ENCODE data around the gene GNA14. TPM values are rescaled to one million over a fixed set of nuclear protein-coding genes. Genes with fewer than 3 reads are reported as not detected.

The GNA14 gene
- total RNA-seq, 4 donors from 2014 or later = 13.9 to 26.3 (median 19.9) TPM

- no peaks in the 10 kb centered on the region for H3K36me3 ChIP-seq
- H3K9me3 ChIP-seq = no peaks in the 10 kb centered on the region
- WGBS, 2 donors = 92 to 98% methylated on average over 1 of the region's 1 CpG
- no peak for DNase-seq
- no peak overlapping the region for H3K27ac ChIP-seq
- intact Hi-C loops (cut with DNase I) = no loop called here
- no peak overlapping the region for H3K4me3 ChIP-seq (replicated peaks in 1 of 3)
- TF ChIP-seq POLR2A (IDR thresholded peaks at IDR 0.05) = no peak
- H3K27me3 ChIP-seq = no peaks in the 10 kb centered on the region
- no peaks in the 10 kb centered on the region for H3K4me1 ChIP-seq
Observed at GRCh38 chr9:77541600-77541999, 106.5 kb downstream of the GNA14 start.

DNA sequence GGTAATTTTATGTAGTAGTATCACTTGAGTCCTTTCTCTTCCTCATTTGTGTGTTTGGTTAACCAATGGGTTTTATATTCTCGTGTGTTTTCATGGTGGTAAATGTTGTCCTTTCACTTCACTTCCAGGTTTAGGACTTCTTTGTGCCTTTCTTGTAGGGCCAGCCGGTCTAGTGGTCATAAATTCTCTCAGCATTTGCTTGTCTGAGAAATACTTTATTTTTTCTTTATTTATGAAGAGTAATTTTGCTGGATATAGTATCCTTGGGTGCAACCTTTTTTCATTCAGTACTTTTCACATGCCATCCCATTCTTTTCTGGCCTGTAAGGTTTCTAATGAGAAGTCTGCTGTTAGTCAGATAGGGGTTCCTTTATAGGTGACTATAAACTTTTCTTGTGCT, 107.1 kb downstream of the GNA14 start:
- Histone ChIP-seq H3K27ac (no peak overlapping the region), H3K4me1 (no peaks in the 10 kb centered on the region), H3K27me3 (no peaks in the 10 kb centered on the region), H3K36me3 (no peaks in the 10 kb centered on the region), H3K4me3 (replicated peaks in 1 of 3) (no peak overlapping the region), H3K9me3 (no peaks in the 10 kb centered on the region)
- intact Hi-C loops (cut with DNase I) = no loop called here
- no peak for DNase-seq
- WGBS, 2 donors = 92 to 94% methylated on average over 2 of the region's 2 CpGs
- TF ChIP-seq, protein P1, sequence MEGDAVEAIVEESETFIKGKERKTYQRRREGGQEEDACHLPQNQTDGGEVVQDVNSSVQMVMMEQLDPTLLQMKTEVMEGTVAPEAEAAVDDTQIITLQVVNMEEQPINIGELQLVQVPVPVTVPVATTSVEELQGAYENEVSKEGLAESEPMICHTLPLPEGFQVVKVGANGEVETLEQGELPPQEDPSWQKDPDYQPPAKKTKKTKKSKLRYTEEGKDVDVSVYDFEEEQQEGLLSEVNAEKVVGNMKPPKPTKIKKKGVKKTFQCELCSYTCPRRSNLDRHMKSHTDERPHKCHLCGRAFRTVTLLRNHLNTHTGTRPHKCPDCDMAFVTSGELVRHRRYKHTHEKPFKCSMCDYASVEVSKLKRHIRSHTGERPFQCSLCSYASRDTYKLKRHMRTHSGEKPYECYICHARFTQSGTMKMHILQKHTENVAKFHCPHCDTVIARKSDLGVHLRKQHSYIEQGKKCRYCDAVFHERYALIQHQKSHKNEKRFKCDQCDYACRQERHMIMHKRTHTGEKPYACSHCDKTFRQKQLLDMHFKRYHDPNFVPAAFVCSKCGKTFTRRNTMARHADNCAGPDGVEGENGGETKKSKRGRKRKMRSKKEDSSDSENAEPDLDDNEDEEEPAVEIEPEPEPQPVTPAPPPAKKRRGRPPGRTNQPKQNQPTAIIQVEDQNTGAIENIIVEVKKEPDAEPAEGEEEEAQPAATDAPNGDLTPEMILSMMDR (IDR thresholded peaks at IDR 0.05) = no peak
- TF ChIP-seq POLR2A (IDR thresholded peaks at IDR 0.05) = no peak

- Histone ChIP-seq H3K27ac (peak overlapping the region in 2 of 3 donors; percentile 35 to 56), H3K4me1 (peaks cover 7 to 14% of the 10 kb centered on the region in 2 donors), H3K4me3 (replicated peaks in 1 of 3) (no peak overlapping the region), H3K9me3 (no peaks in the 10 kb centered on the region), H3K36me3 (no peaks in the 10 kb centered on the region), H3K27me3 (no peaks in the 10 kb centered on the region)
- peak; percentile 53 to 60 for DNase-seq
- 64 to 73% methylated on average over 7 of the region's 7 CpGs for WGBS, 2 donors
- TF ChIP-seq POLR2A (IDR thresholded peaks at IDR 0.05) = no peak
- TF ChIP-seq, protein P1 (IDR thresholded peaks at IDR 0.05) = no peak
- intact Hi-C loops (cut with DNase I) = no loop called here
Observed at GRCh38 chr9:77534376-77535057, 113.6 kb downstream of the GNA14 start.

DNA sequence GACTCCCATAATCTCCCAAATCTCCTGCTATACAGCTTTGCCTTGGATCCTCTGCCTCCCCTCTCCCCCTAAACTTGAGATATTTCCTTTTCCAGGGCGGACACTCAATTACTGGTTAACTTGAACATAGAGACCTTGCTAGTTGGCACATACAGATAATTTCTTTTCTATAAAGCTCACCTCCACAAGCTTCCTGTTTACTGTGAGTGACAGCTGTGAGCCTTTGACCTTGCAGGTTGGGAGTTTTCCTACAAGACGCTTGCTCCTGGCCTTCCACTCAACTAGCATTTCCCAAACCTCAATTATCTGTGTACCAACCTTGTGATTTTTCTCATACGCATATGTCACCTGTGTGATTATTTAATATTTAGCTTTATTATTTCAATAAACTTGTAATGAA, 114.5 kb downstream of the GNA14 start:
- Histone ChIP-seq H3K36me3 (no peaks in the 10 kb centered on the region), H3K4me3 (replicated peaks in 1 of 3) (no peak overlapping the region), H3K27me3 (no peaks in the 10 kb centered on the region), H3K27ac (peak overlapping the region in 1 of 3 donors; percentile 8), H3K4me1 (peaks cover 7 to 14% of the 10 kb centered on the region in 2 donors), H3K9me3 (no peaks in the 10 kb centered on the region)
- intact Hi-C loops (cut with DNase I) = no loop called here
- DNase-seq = no peak
- 91 to 93% methylated on average over 3 of the region's 3 CpGs for WGBS, 2 donors
- no peak for TF ChIP-seq POLR2A (IDR thresholded peaks at IDR 0.05)
- TF ChIP-seq, protein P1 (IDR thresholded peaks at IDR 0.05) = no peak

- H3K9me3 ChIP-seq = no peaks in the 10 kb centered on the region
- no peaks in the 10 kb centered on the region for H3K27me3 ChIP-seq
- H3K27ac ChIP-seq = no peak overlapping the region
- intact Hi-C loops (cut with DNase I) = no loop called here
- H3K4me3 ChIP-seq (replicated peaks in 1 of 3) = no peak overlapping the region
- DNase-seq = no peak
- 85 to 93% methylated on average over 5 of the region's 5 CpGs for WGBS, 2 donors
- no peaks in the 10 kb centered on the region for H3K36me3 ChIP-seq
- TF ChIP-seq POLR2A (IDR thresholded peaks at IDR 0.05) = no peak
- TF ChIP-seq, protein P1 (IDR thresholded peaks at IDR 0.05) = no peak
- H3K4me1 ChIP-seq = peaks cover 7 to 14% of the 10 kb centered on the region in 2 donors
Observed at GRCh38 chr9:77532607-77533006, 115.5 kb downstream of the GNA14 start.

Measured in thyroid gland (tissue), 4 donors.